Right lobe of liver (tissue), 4 donors: ENCODE measurements around the gene KIAA0513.

ENCODE experiments used
- CTCF ChIP-seq, 4 donors: fragments of 200-600 bp in 3 of 4; fragments of 450-650 bp in 1 of 4; IDR thresholded peaks; one replicate each; pipeline versions ENCODE4 v1.5.1 to v1.8.0; 2016 to 2022; ENCODE audit warnings: antibody characterized with exemption in 4 of 4, mild to moderate bottlenecking in 2 of 4
- POLR2A ChIP-seq: fragments of 450-650 bp; IDR thresholded peaks from one replicate; pipeline ENCODE4 v1.6.1; 2017; ENCODE audit warnings: antibody characterized with exemption, mild to moderate bottlenecking
- donor health status: DM: no; HTN: no; CAD: no.
- donor health status: DM: no; HTN: no; CAD: no.
- donor health status: DM: no; HTN: yes; CAD: no.

GRCh38 chr16:85113913-85114312 is 86.3 kb downstream of the KIAA0513 start:
- TF ChIP-seq CTCF (IDR thresholded peaks at IDR 0.05), result no peak
- no peak for TF ChIP-seq POLR2A
